ENCODE results near the gene UBE2G1. TPM values are rescaled to one million over a fixed set of nuclear protein-coding genes. Genes with fewer than 3 reads are reported as not detected.
A peak's percentile ranks its signal among the peaks of the same experiment; 100 is the strongest.
"Not testable (repeated sequence)": the region's sequence is repeated elsewhere in the genome, so short reads cannot be mapped to it uniquely, and the experiment has no call there.

UBE2G1 gene
- total RNA-seq, 1 donor from 2014 or later: 80.0 TPM

DNA sequence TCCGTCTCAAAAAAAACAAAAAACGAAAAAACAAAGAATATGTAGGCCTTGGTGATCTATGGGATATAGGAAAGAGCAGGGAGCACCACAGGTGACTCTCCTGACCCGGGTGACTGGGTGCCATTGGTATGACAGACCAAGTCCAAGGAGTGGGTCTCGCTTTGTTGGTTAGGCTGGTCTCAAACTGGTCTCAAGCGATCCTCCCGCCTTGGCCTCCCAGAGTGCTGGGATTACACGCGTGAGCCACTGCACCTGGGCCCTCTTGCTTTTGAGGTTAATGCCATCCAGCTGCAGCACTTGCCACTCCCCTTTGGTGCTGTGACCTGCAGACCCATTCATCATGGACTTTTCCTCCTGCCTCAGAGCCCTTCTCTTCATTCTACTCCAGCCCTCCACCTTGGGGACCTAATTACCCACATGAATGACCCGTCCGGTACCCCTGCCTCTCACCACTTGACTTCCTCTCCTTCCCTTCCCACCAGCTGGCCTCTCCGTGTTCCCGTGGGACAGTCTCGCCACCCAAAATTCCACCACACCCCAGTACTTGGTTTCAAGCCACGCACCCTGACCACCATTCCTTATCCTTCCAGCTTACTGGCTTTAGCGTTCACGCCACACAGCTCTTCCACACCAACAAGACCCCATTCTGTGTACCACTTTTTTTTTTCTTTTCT lies 3.2 kb upstream of the UBE2G1 start:
- peak; percentile 61 for DNase-seq (ENCODE audit: low spot score)
- H3K4me1 Mint-ChIP-seq (ENCODE audit: low read depth): peaks cover 10% of the 10 kb centered on the region
- TF ChIP-seq, protein P1, sequence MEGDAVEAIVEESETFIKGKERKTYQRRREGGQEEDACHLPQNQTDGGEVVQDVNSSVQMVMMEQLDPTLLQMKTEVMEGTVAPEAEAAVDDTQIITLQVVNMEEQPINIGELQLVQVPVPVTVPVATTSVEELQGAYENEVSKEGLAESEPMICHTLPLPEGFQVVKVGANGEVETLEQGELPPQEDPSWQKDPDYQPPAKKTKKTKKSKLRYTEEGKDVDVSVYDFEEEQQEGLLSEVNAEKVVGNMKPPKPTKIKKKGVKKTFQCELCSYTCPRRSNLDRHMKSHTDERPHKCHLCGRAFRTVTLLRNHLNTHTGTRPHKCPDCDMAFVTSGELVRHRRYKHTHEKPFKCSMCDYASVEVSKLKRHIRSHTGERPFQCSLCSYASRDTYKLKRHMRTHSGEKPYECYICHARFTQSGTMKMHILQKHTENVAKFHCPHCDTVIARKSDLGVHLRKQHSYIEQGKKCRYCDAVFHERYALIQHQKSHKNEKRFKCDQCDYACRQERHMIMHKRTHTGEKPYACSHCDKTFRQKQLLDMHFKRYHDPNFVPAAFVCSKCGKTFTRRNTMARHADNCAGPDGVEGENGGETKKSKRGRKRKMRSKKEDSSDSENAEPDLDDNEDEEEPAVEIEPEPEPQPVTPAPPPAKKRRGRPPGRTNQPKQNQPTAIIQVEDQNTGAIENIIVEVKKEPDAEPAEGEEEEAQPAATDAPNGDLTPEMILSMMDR (IDR thresholded peaks at IDR 0.05): no peak
- no peak overlapping the region for H3K27ac Mint-ChIP-seq (ENCODE audit: unreplicated experiment)
- no peaks in the 10 kb centered on the region for H3K36me3 Mint-ChIP-seq (ENCODE audit: low read depth)
- no peaks in the 10 kb centered on the region for H3K9me3 Mint-ChIP-seq (ENCODE audit: low read depth)
- no peaks in the 10 kb centered on the region for H3K27me3 Mint-ChIP-seq (ENCODE audit: low read depth)
- H3K4me3 Mint-ChIP-seq (ENCODE audit: unreplicated experiment): no peak overlapping the region

- TF ChIP-seq, protein P1 (IDR thresholded peaks at IDR 0.05): no peak
- Mint-ChIP-seq H3K27ac (ENCODE audit: unreplicated experiment) (no peak overlapping the region), H3K4me1 (ENCODE audit: low read depth) (peaks cover 16% of the 10 kb centered on the region), H3K36me3 (ENCODE audit: low read depth) (no peaks in the 10 kb centered on the region), H3K4me3 (ENCODE audit: unreplicated experiment) (no peak overlapping the region), H3K9me3 (ENCODE audit: low read depth) (no peaks in the 10 kb centered on the region), H3K27me3 (ENCODE audit: low read depth) (no peaks in the 10 kb centered on the region)
- DNase-seq (ENCODE audit: low spot score): peak; percentile 9
These were observed 1.9 kb upstream of the UBE2G1 start for GRCh38 chr17:4368341-4368740.

GRCh38 chr17:4367177-4367576 lies 702 bp upstream of the UBE2G1 start:
- peaks cover 21% of the 10 kb centered on the region for H3K4me1 Mint-ChIP-seq (ENCODE audit: low read depth)

DNA sequence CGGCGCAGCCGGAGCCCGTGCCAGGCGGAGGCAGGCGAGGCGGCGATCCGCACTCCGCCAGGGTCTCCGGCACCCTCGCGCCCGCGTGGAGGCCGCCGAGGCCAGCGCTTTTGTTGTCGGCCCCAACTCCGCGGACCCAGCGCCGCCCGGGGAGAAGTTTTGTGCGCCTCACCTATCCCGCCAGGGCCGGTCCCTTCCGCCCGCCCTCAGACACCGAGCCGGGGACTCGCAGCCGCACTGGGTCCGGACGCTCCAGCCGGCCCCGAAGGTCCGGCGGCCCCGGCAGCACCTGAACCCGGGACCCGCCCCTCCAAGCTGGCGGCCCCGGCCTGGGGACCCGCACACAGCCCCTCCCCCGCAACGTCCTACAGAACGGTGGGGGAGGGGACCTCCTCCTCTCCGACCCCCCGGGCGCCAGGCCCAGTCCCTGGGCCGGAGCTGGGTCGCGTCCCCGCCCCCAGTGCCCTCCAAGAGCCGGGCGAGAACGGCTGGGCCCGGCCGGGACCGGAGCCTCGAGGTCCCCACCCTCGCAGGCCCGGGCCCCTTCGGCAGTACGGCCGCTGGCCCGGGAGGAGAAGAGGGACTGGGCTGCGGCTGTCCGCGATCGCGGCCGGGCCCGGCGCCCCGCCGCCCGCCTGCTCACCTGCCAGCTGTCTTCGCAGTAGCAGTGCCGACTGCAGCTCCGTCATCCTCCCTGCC lies 698 bp downstream of the UBE2G1 start:
- Mint-ChIP-seq H3K27ac (ENCODE audit: unreplicated experiment) (no peak overlapping the region), H3K9me3 (ENCODE audit: low read depth) (no peaks in the 10 kb centered on the region), H3K27me3 (ENCODE audit: low read depth) (no peaks in the 10 kb centered on the region), H3K4me1 (ENCODE audit: low read depth) (peaks cover 29% of the 10 kb centered on the region), H3K36me3 (ENCODE audit: low read depth) (no peaks in the 10 kb centered on the region), H3K4me3 (ENCODE audit: unreplicated experiment) (peak overlapping the region; percentile 84)
- TF ChIP-seq, protein P1 (IDR thresholded peaks at IDR 0.05): no peak
- DNase-seq (ENCODE audit: low spot score): peak; percentile 87

More at GRCh38 chr17:4367177-4367576, 702 bp upstream of the UBE2G1 start:
- peak overlapping the region; percentile 84 for H3K4me3 Mint-ChIP-seq (ENCODE audit: unreplicated experiment)
- not testable (repeated sequence) for H3K36me3 Mint-ChIP-seq (ENCODE audit: low read depth); H3K27ac Mint-ChIP-seq (ENCODE audit: unreplicated experiment); H3K27me3 Mint-ChIP-seq (ENCODE audit: low read depth); H3K9me3 Mint-ChIP-seq (ENCODE audit: low read depth)
- DNase-seq (ENCODE audit: low spot score): peak; percentile 34

DNA sequence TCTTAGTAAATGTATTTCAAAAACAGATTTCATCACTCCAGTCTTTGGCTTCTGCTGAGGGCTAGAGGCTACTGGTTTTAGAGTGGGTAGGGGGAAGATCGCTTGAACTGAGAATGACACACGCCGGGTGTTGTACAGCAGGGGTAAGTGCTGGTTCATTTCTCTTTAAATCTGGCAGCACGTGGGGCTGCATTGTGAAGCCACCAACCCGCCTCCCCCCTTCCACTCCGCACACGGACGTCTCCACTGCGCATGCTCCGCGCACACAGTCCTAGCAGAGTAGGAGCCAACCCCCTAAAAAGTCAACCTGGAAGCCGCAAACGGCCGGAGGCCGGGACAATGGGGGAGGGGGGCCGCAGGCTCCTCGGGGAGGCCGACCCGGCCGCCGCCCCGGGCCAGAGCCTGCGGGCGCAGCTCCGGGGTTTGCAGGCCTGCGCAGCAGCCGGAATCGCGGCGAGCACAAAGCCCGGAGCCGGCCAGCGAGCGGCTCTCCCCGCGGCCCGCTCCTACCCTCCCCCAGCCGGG lies 1.3 kb downstream of the UBE2G1 start:
- no peaks in the 10 kb centered on the region for H3K27me3 Mint-ChIP-seq (ENCODE audit: low read depth)
- H3K36me3 Mint-ChIP-seq (ENCODE audit: low read depth): no peaks in the 10 kb centered on the region
- no peaks in the 10 kb centered on the region for H3K9me3 Mint-ChIP-seq (ENCODE audit: low read depth)
- H3K27ac Mint-ChIP-seq (ENCODE audit: unreplicated experiment): peak overlapping the region; percentile 87
- TF ChIP-seq, protein P1 (IDR thresholded peaks at IDR 0.05): no peak
- peak; percentile 91 for DNase-seq (ENCODE audit: low spot score)
- peak overlapping the region; percentile 84 for H3K4me3 Mint-ChIP-seq (ENCODE audit: unreplicated experiment)
- H3K4me1 Mint-ChIP-seq (ENCODE audit: low read depth): peaks cover 31% of the 10 kb centered on the region

Measured in chondrocyte (in vitro differentiated cells).